AG04450 (cell line): ENCODE results near the gene FBN2. TPM values are rescaled to one million over a fixed set of nuclear protein-coding genes. Genes with fewer than 3 reads are reported as not detected.

Experiments used
- CTCF ChIA-PET: fragments of 300-600, 350-600 bp; formaldehyde crosslinking; extraction: SDS; loops from one replicate; lab custom pipeline; 2022; ENCODE audit warnings: antibody characterized with exemption, inconsistent platforms; lab: Charles Lee
- POLR2A ChIA-PET: fragments of 350-600 bp; formaldehyde crosslinking; extraction: SDS; loops from one replicate; lab custom pipeline; 2021; ENCODE audit warnings: antibody characterized with exemption, inconsistent platforms; lab: Yijun Ruan, JAX
- DNase-seq: peaks from one replicate; pipeline ENCODE4 v3.0.0-alpha.2; 2011; ENCODE audit warnings: low read depth, low spot score
- H3K27ac ChIP-seq: one replicate; pipeline ENCODE4 v1.5.1; 2012; ENCODE audit warnings: low read depth, low read length, control low read depth
- H3K27me3 ChIP-seq: one replicate; pipeline ENCODE4 v1.6.0; 2012; ENCODE audit warnings: low read length; ENCODE audit not compliant: control insufficient read depth, insufficient read depth
- H3K4me3 ChIP-seq: 2 replicates; pipeline ENCODE4 v1.5.1; 2011; ENCODE audit warnings: mild to moderate bottlenecking, low read depth, low read length, control low read depth
- H3K9me3 ChIP-seq: 2 replicates; pipeline ENCODE4 v1.5.1; 2012; ENCODE audit warnings: low read length; ENCODE audit not compliant: control insufficient read depth, insufficient read depth
- polyA plus RNA-seq: library from polyadenylated mRNA; depleted of rRNA; stranded (reverse); fragments of >200 nt; gene quantifications from 2 replicates; pipeline ENCODE4 v1.2.3, GENCODE V29; 2011
- TF ChIP-seq, protein P1 (sequence below): IDR thresholded peaks from 2 replicates; pipeline ENCODE4 v1.5.1; 2011; ENCODE audit warnings: low read depth, low read length, control low read depth, inconsistent platforms

Gene FBN2
- polyA plus RNA-seq, 1 experiment, result 46.5 TPM

DNA sequence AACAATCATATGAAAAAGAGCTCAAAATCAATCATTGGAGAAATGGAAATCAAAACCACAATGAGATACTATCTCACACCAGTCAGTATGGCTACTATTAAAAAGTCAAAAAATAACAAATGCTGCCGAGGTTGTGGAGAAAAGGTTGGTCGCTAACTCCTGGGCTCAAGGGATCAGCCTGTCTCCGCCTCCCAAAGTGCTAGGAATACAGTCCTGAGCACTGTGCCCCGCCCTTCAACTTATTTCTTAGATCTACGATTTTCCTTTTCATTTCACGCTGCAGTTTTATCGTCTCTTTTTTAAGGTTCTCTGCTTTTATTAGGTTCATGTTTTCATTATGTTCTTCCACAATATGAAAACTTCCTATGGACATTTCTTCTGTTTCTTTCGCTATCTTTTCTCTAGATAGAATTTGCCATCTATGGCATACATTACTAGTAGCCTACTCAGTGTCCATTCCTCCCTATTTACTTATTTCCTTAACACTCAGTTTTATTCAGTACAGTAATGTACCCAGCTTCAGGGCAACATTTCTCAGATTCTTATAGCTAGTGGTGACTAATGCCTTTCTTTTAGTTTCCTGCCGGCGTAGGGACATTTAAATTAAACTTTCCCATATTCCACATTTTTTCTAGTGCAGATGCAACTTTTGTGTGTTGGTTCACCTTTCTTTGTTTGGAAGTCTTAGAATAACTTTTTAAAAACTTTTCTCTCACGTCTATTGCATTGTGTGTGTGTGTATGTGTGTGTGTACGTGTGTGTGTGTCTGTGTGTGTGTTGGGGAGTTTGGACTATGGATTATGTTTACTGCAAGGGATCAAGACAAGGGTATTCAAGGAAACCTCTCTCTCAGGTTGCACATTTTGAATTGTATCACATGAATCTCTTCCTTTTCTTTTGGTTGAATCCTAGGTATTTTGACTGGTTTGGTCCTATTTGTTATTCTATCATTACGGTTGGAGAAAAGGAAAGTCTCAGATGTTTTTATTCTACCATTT, 21.6 kb upstream of the FBN2 start:
- DNase-seq, result no peak
- CTCF ChIA-PET, result no interaction called here
- TF ChIP-seq, protein P1, sequence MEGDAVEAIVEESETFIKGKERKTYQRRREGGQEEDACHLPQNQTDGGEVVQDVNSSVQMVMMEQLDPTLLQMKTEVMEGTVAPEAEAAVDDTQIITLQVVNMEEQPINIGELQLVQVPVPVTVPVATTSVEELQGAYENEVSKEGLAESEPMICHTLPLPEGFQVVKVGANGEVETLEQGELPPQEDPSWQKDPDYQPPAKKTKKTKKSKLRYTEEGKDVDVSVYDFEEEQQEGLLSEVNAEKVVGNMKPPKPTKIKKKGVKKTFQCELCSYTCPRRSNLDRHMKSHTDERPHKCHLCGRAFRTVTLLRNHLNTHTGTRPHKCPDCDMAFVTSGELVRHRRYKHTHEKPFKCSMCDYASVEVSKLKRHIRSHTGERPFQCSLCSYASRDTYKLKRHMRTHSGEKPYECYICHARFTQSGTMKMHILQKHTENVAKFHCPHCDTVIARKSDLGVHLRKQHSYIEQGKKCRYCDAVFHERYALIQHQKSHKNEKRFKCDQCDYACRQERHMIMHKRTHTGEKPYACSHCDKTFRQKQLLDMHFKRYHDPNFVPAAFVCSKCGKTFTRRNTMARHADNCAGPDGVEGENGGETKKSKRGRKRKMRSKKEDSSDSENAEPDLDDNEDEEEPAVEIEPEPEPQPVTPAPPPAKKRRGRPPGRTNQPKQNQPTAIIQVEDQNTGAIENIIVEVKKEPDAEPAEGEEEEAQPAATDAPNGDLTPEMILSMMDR, result no peak
- no peak overlapping the region for H3K27ac ChIP-seq
- POLR2A ChIA-PET, result no interaction called here
- H3K27me3 ChIP-seq, result no peaks in the 10 kb centered on the region
- no peak overlapping the region for H3K4me3 ChIP-seq
- H3K9me3 ChIP-seq, result no peaks in the 10 kb centered on the region

DNA sequence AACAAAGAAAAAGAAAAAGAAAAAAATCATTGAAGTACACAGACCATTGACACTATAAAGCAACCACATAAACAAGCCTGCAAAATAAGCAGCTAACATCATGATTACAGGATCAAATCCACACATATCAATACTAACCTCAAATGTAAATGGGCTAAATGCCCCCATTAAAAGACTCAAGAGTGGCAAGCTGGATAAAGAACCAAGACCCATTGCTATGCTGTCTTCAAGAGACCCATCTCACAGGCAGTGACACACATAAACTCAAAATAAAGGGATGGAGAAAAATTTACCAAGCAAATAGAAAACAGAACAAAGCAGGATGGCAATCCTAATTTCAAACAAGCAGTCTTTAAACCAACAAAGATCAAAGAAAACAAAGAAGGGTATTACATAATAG, 15.7 kb upstream of the FBN2 start:
- no peak overlapping the region for H3K27ac ChIP-seq
- CTCF ChIA-PET, result no interaction called here
- TF ChIP-seq, protein P1, result no peak
- POLR2A ChIA-PET, result no interaction called here
- no peak overlapping the region for H3K4me3 ChIP-seq
- DNase-seq, result no peak
- peaks cover 4% of the 10 kb centered on the region for H3K9me3 ChIP-seq
- no peaks in the 10 kb centered on the region for H3K27me3 ChIP-seq

DNA sequence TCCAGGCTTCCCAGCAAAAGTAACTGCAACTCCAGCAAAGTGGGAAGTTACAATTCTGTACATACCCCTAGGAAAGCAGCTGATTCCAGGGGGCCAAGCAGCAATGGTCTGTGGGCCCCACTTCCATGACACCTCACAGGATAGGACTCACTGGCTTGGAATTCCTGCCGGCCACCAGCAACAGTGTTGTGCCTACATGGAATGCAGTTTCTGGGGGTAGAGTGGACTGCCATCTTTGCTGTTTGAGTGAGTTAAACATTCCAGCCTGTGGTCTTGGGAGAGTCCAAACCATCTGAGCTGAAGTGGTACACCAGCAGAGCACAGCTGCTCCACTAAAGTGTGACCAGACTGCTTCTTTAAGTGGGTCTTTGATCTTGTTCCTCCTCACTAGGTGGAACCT, 13.4 kb upstream of the FBN2 start:
- H3K27me3 ChIP-seq, result no peaks in the 10 kb centered on the region
- DNase-seq, result no peak
- TF ChIP-seq, protein P1, result no peak
- H3K4me3 ChIP-seq, result no peak overlapping the region
- POLR2A ChIA-PET, result interaction anchor here (0.9 to 2.1 kb wide), 3 partner anchors 13 to 73 kb away, joined by 3 to 8 read pairs (median 4); partner anchors contain the start of gene FBN2
- CTCF ChIA-PET, result no interaction called here
- H3K27ac ChIP-seq, result peak overlapping the region; percentile 3
- peaks cover 4% of the 10 kb centered on the region for H3K9me3 ChIP-seq

DNA sequence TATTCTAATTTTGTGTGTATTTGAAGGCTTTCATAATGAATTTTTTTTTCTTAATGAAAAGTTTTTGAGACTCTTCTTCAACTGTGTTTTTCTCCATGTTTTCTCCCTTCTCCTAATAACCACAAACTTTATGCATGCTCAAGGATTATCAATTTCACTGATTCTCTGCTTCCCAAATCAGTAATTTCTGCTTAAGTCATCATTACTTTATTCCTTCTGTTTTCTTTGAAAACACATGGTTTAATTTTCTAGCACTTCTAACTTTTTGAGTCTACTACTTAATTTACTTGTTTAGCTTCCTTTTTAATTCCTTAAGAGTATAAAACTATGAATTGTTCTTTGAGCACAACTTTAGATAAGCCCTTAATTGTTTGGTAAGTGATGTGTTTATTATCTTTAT, 11.5 kb upstream of the FBN2 start:
- Histone ChIP-seq H3K9me3 (peaks cover 4% of the 10 kb centered on the region), H3K4me3 (no peak overlapping the region), H3K27ac (no peak overlapping the region), H3K27me3 (no peaks in the 10 kb centered on the region)
- CTCF ChIA-PET, result no interaction called here
- POLR2A ChIA-PET, result no interaction called here
- TF ChIP-seq, protein P1, result no peak
- no peak for DNase-seq

DNA sequence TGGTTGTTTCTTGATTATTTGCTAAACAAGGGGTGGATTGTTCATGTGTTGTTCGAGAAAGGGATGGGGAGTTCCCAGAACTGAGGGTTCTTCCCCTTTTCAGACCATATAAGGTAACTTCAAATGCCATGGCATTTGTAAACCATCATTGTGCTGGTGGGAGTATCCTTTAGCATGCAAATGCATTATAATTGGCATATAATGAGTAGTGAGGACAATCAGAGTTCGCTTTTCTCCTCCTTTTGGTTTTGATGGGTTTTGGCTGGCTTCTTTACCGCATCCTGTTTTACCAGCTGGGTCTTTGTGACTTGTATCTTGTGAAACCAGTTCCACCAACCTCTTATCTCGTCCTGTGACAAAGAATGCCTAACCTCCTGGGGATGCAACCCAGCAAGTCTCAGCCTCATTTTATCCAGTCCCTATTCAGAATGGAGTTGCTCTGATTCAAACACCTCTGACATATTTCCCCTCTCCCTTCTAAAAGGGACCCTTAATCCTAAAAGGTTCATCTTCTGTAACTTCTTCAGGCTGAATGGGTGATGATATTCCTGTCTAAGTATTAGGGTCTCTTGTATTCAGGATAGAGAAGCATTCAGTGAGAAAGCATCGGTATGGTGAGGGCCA, 8.7 kb upstream of the FBN2 start:
- H3K4me3 ChIP-seq, result no peak overlapping the region
- ChIA-PET POLR2A (no interaction called here), CTCF (no interaction called here)
- TF ChIP-seq, protein P1, result no peak
- no peaks in the 10 kb centered on the region for H3K27me3 ChIP-seq
- no peak overlapping the region for H3K27ac ChIP-seq
- no peak for DNase-seq
- no peaks in the 10 kb centered on the region for H3K9me3 ChIP-seq
